Activated CD8-positive, alpha-beta memory T cell treated with anti-CD3 and anti-CD28 coated beads, Interleukin-2, amount 50 U/mL, for 1 hour (primary cell): ENCODE results near the gene PCA3.

Experiments
- DNase-seq: peaks from one replicate; pipeline ENCODE4 v3.0.0-alpha.2; 2020; ENCODE audit errors: extremely low read depth

PCA3 gene

DNA sequence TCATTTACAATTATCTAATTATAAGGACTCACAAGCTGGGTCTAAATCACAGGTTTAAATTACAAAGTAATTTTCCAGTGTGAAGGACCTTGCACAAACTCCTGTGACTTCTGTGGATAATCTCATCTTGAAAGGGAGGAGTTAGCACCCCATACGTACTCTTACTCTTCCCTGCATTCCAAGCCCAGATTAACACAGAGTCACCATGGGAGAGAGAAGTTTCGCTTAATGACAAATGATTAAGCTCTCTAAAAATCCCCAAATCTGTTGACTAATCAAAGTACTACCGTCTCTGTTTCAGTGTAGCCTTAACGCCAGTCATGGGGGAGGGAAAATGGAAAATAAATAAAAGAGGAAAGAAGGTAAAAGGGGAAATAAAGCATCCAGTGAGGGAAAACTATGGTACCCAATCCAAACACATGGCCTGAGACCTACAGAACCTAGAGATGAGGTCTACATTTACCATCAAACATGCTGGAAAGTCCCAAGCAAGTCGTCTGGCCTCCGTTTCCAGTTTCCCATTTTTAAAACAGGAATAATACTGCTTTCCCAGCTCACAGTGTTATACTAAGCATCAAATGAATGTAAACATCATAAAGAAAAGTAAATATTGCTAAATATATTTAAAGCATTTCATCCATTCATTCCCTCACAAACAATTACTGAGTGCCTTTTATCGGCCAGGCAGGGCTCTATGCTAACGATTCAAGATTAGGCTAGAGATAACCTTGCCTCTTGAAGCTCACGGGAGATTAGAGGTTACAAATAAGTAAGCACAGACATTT, 63.2 kb downstream of the PCA3 start:
- DNase-seq = no peak

DNA sequence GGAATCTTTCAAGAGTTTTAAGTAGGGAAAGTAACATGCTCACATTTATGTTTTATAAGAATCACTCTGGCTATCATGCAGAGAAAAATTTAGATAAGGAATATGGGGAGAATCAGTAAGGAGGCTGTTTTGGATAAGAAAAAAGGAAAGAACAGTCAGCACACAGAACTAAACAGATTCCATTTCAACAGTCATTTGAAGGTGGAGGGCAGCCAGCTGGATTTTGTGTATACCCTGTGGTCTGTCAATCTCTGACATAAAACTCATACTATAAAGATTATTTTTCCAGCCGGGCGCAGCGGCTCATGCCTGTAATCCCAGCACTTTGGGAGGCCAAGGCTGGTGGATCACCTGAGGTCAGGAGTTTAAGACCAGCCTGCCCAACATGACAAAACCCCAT, 64.2 kb downstream of the PCA3 start:
- DNase-seq = no peak

DNA sequence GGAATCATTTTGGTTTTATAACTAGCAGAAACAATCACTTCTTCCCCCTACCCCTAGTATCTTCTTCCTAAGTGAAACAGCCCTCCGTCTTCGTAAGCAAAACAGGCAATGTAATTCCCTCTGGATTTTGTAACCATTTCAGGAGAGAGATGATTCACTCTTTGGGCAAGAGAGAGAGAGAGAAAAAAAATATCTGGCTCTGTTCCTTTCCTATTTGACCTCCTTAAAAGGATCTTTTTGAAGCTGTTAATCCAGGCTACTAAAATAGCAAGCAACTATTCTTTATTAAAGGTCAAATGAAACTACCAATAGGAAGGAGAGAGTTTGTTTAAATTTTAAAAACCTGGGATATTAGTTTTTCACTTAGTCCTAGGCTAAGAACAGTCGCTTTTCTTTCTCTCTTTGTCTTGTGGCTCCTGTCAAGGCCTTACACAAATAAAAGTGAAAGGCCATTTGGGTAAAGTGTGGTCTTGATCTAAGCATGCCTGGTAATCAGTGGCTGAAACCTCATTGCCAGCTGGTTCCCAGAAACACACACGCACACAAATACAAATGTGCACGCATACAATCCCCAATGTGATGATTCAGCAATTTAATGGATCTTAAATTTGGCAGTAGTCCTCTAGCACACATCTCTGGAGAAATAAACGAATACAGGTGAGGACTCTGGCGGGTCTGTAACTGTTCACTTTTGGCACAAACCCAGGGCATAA, 71.5 kb downstream of the PCA3 start:
- no peak for DNase-seq
